GM19463 (cell line): ENCODE measurements around the gene NOTUM.
A peak's percentile ranks its signal among the peaks of the same experiment; 100 is the strongest.

Experiments used
- ATAC-seq: cut with Tn5 transposase; IDR thresholded peaks from one replicate; pipeline ENCODE4 v1.9.1; 2021; ENCODE audit warnings: mild to moderate bottlenecking, moderate library complexity; ENCODE audit not compliant: unreplicated experiment

The NOTUM gene

DNA sequence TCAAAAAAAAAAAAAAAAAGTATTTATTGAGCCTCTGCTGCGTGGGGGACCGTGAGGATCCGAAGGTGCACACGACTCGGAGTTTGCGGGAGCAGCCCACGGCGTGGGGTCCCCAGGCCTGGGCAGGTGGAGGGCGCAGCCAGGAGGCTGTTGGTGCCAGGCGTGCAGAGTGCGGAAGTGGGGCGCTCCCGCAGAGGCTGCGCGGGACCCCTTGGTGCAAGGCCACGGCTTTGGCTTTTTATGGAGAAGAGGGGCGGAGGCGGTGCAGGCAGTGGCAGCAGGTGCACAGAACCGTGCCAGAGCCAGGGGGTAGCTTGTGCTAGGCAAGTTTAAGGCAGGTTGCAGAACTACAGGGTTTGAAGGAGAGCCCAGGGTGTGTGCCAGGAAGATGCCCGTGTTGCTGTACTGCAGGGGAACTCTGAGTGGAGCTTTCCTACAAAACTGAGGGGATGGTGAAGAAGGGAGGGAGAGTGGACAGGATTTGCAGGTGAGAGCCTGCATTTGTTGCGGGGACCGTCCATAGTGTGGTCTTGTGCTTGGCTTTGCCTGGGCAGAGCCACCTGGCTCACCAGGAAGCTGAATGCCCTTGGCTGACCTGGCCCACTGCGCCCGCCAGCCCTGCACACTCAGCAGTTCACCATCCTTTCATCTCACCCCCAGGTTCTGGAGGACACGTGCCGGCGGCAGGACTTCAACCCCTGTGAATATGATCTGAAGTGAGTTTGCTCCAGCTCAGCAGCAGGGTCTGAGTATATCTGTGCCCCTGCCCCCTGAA lies 17.7 kb upstream of the NOTUM start:
- ATAC-seq, result no peak

DNA sequence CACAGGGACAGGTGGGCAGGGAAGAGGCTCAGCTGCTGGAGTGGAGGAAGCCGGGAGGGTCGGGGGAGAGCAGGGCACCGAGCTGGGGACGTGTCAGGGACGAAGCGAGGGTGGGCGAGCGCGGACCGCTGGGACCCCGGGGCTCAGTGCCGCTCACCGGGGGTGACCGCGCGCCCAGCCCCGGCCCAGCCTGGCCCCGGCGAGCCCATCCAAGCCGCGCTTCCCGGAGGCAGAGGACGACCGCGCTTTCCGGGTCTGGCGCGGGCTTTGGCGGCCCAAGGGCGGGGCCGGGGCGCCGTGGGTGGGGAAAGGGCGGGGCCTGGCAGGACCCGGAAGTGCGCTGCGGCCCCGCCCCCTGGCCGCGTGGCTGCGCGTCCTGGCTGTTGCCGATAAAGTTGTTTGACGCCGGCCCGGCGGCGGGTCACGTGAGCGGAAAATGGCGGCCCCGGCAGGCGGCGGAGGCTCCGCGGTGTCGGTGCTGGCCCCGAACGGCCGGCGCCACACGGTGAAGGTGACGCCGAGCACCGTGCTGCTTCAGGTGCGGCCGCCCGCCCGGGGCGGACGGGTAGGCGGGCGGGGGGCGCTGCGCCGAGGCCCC lies 16.3 kb upstream of the NOTUM start, which contains the start of gene ASPSCR1:
Gene ASPSCR1 (plus strand): TSS at position 419 of the 598 bp plus-strand sequence. CDS start 18 bp downstream, at position 437.
- peak; percentile 85 for ATAC-seq

DNA sequence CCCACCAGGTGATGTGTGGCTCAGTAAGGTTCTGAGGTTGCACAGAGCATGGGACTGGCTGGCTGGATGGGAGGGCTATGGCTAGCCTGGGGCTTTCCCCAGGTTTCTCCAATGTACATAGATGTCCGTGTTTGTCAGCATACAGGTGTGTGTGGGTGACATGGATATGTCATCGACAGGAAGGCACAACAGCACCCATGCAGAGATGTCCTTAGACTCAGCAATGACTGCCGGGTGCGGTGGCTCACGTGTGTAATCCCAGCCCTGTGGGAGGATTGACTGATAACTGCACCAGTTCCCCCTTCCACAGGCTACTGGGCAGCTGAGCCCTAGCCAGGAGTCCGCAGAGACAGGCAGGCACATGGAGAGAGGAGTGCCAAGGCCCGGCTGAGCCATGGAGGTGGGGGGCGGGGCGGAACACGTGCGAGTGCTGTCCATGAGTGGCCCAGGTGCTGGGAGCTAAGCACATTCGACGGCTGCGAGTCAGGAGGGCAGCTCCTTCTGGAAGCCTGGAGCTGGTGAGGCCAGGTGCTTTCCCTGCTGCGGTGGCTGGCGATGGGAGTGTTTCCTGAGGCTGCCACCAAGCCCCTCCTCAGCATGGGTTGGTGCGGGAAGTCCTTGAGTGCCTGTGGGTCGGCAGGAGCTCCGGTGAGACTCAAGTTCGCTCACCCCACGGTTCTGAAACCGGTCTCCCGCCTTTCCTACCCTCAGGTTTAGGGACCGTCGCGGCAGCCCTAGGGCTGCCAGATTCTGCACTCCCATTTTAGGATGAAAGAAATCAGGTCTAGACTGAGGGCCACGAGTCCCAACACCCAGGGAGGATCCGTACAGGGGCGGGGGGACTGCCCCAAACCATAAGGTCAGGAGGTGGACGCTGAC lies 15.6 kb upstream of the NOTUM start:
- peak; percentile 3 for ATAC-seq

DNA sequence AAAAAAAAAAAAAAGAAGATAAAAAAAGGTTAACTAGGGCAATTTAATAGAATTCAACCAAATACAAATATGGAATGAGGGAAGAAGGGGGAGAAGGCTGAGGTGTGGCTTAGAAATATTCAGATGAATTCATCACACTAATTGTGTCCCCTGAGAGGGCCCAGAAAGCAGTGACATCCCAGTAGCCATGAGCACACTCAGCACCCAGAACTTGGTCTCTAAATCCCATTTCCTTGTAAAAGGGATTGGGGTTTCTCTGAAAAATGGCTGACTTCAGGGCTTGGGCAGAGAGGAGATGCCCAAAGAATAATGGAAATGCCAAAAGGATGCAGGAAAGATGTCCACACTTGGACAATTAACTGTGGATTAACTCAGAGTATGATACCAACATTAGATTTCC lies 12.4 kb upstream of the NOTUM start:
- ATAC-seq, result no peak

DNA sequence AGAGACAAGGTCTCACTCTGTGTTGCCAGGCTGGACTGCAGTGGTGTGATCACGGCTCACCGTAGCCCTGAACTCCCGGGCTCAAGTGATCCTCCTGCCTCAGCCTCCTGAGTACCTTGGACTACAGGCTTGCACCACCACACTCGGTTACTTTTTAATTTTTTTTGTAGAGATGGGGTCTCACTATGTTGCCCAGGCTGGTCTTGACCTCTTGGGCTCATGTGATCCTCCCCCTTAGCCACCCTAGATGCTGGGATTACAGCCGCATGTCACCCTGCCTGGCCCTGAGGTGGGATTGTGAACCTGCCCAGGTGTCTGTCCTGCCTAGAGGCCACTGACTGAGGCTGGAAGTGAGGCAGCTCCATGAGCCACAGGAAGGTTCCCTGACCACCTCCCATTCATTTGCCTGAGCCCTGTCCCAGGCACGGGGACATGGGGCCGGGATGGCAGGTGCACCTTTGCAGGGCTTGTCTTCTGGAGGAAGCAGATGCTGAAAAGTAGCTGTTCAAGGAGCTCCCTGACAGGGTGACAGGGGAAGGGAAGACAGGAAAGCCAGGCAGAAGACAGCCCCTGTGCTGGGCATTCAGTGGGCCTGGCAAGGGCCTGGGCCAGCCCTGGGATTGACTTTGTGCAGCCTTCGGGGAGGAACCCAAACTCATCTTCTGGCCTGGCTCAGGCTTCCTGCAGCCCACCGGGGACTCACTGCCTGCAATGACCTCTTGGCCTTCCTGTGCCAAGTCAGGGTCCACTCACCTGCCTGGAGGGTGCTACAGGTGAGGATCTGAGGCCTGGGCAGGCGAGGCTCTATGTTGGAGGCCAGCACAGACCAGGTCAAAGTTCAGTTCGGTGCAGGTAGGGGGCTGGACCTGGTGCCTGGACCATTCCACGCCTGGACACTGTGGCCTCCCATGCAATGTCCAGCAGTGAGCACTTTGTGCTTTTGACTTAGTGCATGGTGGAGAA lies 8.1 kb upstream of the NOTUM start:
- no peak for ATAC-seq

DNA sequence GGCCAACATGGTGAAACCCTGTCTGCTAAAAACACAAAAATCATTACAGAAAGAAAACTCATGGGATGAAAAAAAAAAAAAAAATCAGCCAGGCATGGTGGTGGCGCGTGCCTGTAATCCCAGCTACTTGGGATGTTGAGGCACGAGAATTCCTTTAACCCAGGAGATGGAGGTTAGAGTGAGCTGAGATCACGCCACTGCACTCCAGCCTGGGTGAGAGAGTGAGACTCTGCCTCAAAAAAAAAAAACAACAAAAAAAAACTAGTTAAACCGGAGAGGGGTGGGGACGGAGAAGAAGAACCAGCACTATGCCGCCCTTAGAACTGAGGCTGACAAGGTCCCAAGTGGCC lies 7.4 kb upstream of the NOTUM start:
- no peak for ATAC-seq

DNA sequence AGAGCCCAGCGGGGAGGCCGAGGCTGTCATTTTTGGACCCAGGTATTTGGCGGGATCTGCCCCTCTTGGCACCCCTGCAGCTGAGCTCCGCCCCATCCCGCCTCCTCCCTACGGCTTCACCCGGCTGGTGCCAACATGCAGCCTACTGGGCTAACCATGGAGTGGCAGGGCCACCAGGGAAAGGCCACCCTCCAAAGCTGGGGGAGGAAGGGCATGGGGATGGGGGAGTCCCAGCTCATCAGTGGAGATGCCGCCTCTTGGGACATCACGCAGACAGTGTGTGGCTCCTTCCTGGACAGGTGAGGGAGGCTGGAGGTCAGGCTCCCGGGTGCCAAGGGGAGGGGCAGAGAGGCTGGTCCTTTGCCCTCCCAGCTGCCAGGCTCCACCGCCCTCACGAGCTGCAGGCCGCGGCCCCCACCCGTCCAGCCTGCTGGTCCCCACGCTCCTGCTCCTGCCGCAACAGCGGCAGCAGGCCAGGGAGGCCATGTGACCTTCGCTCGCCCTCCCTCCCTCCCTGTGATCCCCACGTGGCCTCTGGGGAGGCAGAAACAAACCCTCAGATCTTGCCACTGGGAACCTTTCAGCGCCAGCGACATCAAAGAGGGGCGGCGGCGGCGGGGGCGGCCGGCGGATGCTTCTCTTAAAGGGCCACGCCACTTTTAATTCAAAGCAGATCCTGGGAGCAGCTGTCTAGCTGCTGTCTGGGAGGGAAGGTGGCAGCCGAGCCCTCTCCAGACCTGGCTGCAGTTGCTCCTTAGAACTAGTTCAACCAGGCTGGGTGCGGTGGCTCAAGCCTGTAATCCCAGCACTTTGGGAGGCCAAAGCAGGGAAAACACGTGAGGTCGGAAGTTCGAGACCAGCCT lies 6.8 kb upstream of the NOTUM start:
- no peak for ATAC-seq

DNA sequence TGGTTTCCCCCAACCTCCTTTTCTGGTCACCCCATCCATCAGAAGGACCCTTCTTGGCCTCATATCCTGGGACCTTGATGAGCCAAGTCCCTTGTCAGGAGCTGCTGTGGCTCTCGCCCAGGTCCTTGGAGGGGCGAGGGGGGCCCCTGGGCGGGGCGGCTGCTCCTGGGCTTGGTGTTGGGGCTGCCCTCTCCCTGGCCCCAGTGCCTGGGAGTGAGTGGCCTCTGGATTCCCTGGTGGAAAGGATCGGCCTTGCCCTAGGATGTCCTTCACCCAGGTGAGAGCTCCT lies 6.2 kb upstream of the NOTUM start:
- no peak for ATAC-seq

DNA sequence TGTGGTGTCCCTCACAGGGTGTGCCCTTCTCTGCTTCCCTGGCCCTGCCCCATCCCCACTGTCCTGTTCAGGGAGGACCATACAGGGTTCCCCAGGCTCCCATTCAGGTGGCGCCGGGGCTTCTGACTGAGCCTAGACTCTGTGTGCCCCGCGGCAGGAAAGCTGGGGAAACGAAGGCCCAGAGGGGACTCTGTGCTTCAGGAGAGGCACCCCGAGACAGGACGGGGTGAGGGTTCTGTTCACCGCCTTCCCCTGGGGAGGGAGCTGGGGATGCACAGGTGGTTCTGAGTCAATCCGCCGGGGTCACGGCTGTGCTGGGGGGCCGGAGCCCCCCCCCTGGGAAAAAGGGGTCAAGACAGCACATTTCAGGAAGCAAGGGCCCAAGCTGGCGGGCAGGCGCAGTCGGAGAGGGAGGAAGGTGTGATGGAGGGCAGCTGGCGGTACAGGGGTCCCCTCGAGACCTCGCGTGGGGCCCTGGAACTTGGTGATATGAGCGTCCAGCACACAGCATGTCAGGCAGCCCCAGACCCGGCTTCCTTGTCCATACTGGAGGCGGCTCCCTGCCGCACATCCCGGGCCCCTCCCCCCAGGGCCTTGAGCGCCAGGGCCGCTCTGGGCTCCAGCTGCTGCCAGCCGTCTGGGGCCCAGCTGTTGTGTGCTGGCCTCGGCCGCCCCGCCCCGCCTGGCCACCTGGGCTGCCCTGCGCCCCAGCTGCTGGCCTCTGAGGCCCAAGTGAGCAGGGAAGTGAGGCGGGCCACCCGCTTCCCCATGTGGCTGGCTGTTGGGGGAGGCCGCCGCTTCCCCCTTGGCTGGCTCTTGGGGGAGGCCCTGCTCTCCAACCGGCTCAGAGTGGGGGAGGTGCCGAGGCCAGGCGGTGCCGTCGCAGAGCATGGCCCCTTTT lies 5.6 kb upstream of the NOTUM start:
- ATAC-seq, result no peak

DNA sequence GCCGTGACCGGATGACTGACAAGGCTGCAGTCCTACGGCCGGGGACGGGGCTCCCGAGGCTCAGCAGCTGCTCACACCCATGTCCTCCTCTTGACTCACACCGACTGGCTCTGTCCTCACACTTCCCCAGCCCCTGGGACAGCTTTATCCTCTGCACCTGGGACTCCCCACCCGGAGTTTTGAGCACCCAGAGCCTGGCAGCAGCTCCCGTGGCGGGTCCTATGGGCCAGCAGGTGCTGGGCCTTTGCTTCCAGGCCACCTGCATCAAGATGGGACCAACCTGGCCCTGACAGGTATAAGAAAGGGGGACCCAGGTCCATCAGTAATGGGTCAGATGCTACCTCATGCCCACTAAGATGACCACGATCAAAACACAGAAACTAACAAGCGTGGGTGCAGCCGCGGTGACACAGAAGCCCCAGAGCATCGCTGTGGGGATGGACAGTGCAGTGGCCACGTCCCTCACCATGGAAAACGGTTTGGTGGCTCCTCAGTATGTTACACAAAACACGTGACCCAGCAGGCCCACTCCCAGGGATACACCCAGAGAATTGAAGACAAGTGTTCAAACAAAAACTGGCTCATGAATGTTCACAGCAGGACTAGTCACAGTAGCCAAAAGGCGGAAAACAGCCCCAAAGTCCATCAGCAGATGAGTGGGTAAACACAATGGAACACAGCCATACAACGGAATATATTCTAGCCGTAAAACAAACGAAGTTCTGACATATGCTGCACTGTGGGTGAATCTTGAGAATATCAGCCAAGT lies 3.3 kb upstream of the NOTUM start:
- ATAC-seq, result no peak

DNA sequence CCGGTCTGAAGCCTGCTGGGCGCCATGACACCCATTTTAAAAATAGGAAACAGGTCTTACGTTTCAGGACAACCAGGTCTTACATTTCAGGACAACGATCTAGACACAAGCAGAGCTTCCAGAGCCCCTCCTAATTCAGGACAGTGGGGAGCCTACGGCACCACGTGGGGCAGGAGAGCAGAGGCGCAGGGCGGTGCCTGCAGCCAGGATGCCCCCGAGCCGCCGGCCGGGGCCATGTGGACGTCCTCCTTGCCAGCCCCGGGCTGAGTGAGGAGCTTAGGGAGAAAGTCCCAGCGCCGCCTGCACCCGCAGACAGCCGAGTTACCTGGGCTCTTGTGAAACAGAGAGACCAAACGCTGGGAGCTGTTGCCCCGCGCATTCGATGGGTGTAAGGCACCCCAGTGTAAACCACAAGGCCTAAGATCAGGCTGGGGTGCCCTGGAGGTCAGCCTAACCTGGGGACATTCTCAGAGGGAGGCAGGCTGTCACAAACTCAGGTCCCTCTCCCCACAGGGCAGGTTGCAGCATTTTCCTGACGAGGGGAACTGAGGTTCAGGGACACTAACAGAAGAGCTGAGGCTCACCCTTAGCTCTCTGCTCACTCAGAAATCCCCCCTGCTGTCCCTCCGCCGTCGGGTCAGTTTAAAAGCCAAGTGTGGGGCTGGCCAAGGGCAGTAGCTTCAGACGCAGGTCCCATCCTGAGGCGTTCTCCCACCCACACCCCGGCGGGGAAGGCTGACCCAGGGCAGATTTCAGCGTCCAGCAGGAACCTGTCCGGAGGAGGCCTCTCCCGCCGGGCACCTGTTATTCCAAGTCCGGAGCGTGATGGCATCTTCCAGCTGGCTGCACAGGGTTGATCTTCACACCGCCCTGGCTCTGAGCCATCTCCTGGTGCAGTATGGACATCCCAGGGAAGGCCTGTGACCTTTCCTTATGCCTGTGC lies 1.8 kb upstream of the NOTUM start:
- no peak for ATAC-seq

DNA sequence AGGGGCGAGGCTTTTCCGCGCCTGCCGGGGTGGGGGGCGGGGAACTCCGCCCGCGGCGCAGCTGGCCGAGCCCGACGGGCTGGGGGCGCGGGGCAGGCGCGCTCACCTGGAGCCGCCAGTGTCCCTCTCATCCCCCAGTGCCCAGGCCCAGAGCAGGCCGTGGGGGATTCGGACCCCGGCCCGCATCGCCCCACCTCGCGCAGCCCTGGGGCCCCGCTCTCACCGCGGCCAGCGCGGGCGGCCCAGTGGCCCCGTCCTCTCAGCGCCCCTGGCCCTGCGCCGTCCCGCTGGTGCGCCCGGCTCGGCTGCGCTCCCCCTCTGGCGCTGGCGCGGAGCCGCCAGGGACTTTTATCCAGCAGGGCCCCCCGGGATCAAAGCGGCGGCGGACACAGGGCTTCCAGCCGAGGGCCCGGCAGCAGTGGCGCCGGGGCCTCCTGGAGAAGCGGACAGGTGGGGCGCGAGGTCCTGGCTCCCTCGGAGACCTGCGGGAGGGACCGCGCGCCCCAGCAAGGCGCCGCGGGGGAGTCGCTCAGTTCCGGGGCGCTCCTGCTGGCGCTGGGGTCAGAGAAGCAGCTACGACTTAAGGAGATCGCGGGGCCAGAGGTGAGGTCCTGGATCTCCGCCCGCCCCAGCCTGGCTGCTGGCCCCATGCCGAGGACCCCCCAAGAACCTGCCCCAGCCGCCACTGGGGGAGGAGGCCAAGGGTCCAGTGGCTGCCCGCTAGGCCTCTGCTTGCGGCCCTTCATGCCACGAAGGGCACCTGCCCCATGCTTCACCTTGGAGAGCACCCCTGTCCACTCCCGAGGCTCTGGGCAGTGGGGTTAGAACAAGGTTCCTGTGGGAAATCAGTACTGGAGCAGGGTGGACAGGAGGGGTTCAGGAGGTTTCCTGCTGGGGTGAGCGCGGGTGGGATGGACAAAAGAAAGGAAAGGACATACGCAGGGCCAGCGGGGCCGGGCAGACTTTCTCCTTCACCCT lies 823 bp upstream of the NOTUM start:
- no peak for ATAC-seq

DNA sequence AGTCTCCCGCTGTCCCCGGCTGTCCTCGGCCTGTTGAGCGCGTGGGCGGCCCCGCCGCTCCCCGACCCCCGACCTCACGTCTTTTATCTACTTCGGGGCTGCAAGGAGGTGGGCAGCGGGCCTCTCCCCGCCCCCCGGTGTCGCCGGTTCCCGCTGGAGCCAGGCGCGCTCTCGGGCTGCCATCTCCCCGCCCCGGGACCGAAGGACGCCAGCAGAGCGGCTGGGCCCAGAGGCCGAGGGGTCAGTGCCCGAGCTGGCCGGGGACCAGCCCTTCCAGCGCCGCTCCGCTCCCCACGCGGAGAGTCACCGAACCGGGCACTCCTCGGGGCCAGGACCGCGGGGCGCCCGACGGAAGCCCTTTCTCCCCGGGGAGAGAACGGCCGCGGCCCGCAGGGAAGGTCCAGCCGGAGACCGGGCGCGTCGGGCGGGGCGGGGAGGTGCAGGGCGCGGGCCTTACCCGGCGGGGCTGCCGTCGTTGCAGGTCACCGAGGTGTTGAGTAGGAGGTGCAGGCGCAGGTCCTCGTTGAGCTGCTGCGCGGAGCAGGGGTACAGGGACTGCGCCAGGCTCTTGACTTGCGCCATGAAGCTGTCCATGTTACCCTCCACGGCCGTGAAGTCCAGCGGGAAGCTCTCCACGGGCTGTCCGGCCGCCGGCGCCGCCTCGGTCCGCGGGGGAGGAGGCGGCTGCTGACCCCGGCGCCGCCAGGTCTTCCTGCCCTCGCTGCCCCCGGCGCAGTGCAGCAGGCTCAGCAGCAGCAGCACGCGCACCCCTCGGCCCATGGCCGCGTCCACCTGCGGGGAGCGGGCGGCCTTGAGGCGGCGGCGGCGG lies 643 bp downstream of the NOTUM start:
- no peak for ATAC-seq

DNA sequence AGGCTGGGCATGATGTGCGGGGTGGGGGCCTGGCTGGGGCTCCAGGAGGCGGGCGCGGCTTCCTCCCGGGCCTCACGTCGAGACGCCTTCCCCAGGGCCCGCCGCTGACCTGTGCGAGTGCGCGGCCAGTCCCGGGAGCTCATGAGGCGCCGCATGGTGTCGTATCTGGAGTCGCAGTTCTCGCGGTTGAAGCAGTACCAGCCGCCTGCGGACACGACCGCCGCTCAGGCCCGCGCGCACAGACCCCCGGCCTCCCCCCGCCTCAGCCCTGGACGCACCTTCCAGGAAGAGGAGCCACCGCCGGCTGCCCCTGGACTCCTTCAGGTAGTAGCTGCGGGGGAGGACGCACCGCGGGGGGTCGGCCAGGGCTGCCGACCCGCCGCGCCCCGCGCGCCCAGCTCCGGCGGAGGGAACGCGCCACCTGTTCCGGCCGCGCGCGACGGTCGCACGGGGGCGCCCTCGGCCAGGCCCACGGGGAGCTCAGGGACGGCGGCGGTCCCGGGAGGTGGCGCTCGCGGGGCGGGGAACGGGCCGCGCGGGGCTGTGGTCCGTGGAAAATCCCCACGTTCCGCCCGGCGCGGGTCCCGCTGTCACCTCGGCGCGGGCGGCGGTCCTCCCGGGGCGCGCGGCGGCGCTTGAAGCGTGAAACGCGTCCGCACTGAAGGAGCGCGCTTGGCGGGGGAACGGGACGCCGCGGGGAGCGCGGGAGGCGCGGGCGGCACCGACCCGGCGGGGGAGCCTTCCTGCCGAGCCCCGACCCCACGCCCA lies 1.4 kb downstream of the NOTUM start:
- no peak for ATAC-seq
